Fibroblast of pulmonary artery (primary cell): ENCODE measurements around the gene ERRFI1.

Experiments used
- DNase-seq: peaks from one replicate; pipeline ENCODE4 v3.0.0-alpha.2; 2010; ENCODE audit warnings: low read depth
- H3K4me3 ChIP-seq: replicated peaks from 2 replicates; pipeline ENCODE4 v1.5.1; 2011; ENCODE audit warnings: low read depth, mild to moderate bottlenecking, control low read depth, low read length, moderate library complexity
- CTCF ChIP-seq: IDR thresholded peaks from 2 replicates; pipeline ENCODE4 v1.5.1; 2011; ENCODE audit warnings: mild to moderate bottlenecking, control low read depth, low read length, inconsistent platforms; ENCODE audit errors: missing control alignments

The ERRFI1 gene

DNA sequence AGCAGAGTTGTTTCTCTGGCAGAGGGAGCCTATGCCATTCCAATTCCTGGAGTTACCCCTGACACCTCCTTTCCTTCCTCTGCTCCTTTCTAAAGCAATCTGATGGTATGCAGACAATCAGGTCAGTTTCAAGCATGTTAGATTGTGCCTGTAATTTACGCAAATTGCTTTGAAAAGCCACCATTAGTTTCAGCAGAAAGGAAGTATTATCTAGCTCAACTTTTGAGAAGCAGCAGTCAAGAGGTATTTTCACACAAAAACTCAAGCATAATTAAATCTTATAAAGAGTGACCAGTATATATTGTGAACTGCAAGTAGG is 2.2 kb downstream of the ERRFI1 start:
- no peak for TF ChIP-seq CTCF
- H3K4me3 ChIP-seq: peak overlapping the region; percentile 89

DNA sequence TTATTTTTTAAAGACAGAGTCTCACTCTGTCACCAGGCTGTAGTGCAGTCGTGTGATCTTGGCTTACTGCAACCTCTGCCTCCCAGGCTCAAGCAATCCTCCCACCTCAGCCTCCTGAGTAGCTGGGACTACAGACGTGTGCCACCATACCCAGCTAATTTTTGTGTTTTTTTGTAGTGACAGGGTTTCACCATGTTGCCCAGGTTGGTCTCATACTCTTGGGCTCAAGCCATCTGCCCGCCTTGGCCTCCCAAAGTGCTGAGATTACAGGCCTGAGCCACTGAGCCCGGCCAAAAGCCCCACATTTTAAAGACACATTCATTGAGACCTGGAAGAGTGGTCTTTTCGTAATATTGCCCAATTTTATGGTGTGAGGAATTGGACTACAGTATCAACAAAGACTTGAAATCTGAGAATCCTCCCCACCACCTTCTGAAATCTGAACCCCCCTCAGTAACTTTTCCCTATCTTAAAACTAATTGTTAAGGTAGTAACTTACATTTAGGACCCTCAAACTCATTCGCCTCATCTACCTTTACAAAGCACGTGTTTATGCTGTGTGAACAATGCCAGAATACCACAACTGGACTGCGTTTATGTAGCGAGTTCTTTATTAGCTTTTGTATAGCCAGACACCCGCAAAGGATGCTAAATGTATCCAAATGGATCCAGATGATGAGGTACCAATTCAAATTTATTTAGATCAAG is 2.7 kb downstream of the ERRFI1 start:
- H3K4me3 ChIP-seq: peak overlapping the region; percentile 89
- no peak for DNase-seq
- TF ChIP-seq CTCF: no peak

More for the DNA sequence above, 2.2 kb downstream of the ERRFI1 start:
- no peak for DNase-seq

DNA sequence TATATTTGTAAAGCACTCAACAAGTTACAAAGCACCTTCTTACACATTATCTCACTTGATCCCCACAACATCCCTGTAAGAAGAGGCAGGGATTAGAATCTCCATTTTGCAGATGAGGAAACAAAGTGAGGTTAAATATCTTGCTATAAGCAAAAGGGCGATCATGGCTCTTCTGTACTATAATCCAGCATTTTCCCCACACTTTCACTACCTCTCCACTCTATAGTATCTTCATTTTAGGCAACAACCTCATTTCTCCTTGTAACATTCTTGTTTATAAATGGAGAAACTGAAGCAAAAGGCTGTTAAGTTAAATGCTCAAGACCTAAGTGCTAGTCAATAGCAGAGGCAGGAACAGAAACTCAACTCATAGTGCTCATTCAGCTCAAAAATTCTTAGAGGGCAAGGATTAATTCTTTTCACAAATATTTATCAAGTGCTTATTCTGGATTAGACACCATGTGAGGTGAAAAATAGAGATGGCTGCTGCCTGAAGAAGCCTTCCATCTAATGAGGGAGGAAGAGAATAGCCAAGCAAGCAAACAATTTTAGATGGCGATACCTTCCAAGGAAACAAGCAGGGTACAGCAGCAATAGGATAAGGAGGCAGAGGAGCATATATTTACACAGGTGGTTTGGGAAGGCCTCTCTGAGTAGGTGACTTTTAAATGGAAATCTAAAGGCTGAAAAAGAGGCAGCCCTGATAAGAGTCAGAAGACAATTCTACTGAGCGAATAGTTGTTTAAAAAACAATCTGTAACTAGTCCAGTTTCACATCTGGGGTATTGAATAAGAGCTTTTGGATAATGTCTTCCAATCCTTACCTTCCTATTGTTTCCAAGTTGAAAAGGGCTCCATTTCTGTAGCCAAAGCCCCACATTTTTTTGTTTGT is 3.5 kb downstream of the ERRFI1 start:
- H3K4me3 ChIP-seq: peak overlapping the region; percentile 89
- TF ChIP-seq CTCF: no peak
- DNase-seq: no peak

DNA sequence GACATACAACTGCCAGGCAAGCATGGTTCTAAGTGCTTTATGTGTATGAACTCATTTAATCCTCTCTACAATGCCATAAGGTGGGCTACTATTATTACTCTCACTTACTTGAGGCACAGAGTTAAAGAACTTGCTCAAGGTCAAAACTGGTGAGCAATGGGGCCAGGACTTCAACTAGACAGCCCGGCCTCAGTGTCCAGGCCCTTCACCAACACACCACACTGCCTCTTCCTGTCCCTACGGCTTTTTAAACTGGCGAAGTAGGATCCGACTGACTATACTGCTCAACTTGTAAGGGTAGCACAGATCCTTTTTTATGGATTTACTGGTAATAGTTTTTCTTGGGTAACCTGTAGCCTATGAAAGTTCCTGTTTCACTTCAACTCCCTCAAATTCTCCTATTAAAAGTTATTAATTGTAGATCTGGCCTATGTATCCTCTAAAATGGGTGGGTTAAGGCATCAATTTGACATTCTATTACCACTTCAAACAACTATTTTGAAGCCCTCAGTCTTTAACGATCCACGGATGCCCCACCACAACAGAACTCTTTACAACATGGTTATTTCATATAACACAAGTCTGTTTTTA is 4.3 kb downstream of the ERRFI1 start:
- DNase-seq: no peak
- peak overlapping the region; percentile 89 for H3K4me3 ChIP-seq
- no peak for TF ChIP-seq CTCF

DNA sequence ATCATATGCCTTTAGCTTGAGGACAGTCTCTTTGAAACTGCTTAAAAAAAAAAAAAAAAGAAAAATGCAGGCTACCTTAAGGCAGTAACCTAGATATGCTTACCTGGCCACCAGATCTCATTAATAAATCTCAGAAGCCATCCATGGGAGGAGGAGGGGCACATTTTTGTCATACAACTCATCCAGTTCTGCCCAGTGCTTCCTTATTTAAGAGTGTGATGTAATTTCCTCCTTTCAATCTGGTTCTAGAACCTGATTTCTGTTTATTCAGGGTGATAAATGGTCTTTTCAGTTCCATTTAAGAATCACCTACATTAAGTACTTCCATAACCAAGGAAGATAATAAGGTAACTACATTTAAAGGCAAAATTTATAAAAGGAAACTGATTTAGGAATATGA is 6.1 kb downstream of the ERRFI1 start:
- peak; percentile 64 for DNase-seq
- no peak overlapping the region for H3K4me3 ChIP-seq
- TF ChIP-seq CTCF: no peak

GRCh38 chr1:8019229-8019620 is 6.9 kb downstream of the ERRFI1 start:
- TF ChIP-seq CTCF: no peak
- no peak overlapping the region for H3K4me3 ChIP-seq
- no peak for DNase-seq
